ENCODE results near the gene TRMT6. TPM values are rescaled to one million over a fixed set of nuclear protein-coding genes. Genes with fewer than 3 reads are reported as not detected.
A peak's percentile ranks its signal among the peaks of the same experiment; 100 is the strongest.

Gene TRMT6
- polyA plus RNA-seq, 1 donor: 10.6 TPM

GRCh38 chr20:5967469-5967868 lies 17.1 kb upstream of the TRMT6 start:
- no peak overlapping the region for H3K4me3 ChIP-seq (ENCODE audit: low read length)
- 100% methylated on average over 1 of the region's 6 CpGs for WGBS (ENCODE audit: insufficient coverage, low lambda C conversion rate)
- H3K27me3 ChIP-seq (ENCODE audit: control insufficient read depth, insufficient read depth, low read length): no peaks in the 10 kb centered on the region
- H3K4me1 ChIP-seq (ENCODE audit: control insufficient read depth, insufficient read depth, low read length): peaks cover 4% of the 10 kb centered on the region
- no peaks in the 10 kb centered on the region for H3K9me3 ChIP-seq (ENCODE audit: control insufficient read depth, low read depth, low read length)
- DNase-seq: no peak
- H3K36me3 ChIP-seq (ENCODE audit: control insufficient read depth, insufficient read depth, low read length): peaks cover 23% of the 10 kb centered on the region
- H3K27ac ChIP-seq (ENCODE audit: low read length): no peak overlapping the region

GRCh38 chr20:5949943-5950270 lies 426 bp downstream of the TRMT6 start:
- Histone ChIP-seq H3K27me3 (ENCODE audit: control insufficient read depth, insufficient read depth, low read length) (no peaks in the 10 kb centered on the region), H3K4me3 (ENCODE audit: low read length) (peak overlapping the region; percentile 68), H3K36me3 (ENCODE audit: control insufficient read depth, insufficient read depth, low read length) (peaks cover 33% of the 10 kb centered on the region), H3K9me3 (ENCODE audit: control insufficient read depth, low read depth, low read length) (no peaks in the 10 kb centered on the region), H3K4me1 (ENCODE audit: control insufficient read depth, insufficient read depth, low read length) (peaks cover 9% of the 10 kb centered on the region), H3K27ac (ENCODE audit: low read length) (no peak overlapping the region)
- no CpG with 5 or more reads among the region's 11 CpGs for whole genome bisulfite sequencing (ENCODE audit: insufficient coverage, low lambda C conversion rate)
- DNase-seq: no peak

GRCh38 chr20:5947276-5947675 lies 3.1 kb downstream of the TRMT6 start:
- H3K4me1 ChIP-seq (ENCODE audit: control insufficient read depth, insufficient read depth, low read length): peaks cover 9% of the 10 kb centered on the region
- H3K36me3 ChIP-seq (ENCODE audit: control insufficient read depth, insufficient read depth, low read length): peaks cover 31% of the 10 kb centered on the region
- no peak overlapping the region for H3K27ac ChIP-seq (ENCODE audit: low read length)
- H3K27me3 ChIP-seq (ENCODE audit: control insufficient read depth, insufficient read depth, low read length): no peaks in the 10 kb centered on the region
- no peaks in the 10 kb centered on the region for H3K9me3 ChIP-seq (ENCODE audit: control insufficient read depth, low read depth, low read length)
- DNase-seq: no peak
- no peak overlapping the region for H3K4me3 ChIP-seq (ENCODE audit: low read length)
- no CpG with 5 or more reads among the region's 6 CpGs for WGBS (ENCODE audit: insufficient coverage, low lambda C conversion rate)

GRCh38 chr20:5945963-5946362 lies 4.4 kb downstream of the TRMT6 start:
- Histone ChIP-seq H3K27ac (ENCODE audit: low read length) (no peak overlapping the region), H3K4me3 (ENCODE audit: low read length) (no peak overlapping the region), H3K9me3 (ENCODE audit: control insufficient read depth, low read depth, low read length) (no peaks in the 10 kb centered on the region), H3K4me1 (ENCODE audit: control insufficient read depth, insufficient read depth, low read length) (peaks cover 5% of the 10 kb centered on the region), H3K36me3 (ENCODE audit: control insufficient read depth, insufficient read depth, low read length) (peaks cover 43% of the 10 kb centered on the region), H3K27me3 (ENCODE audit: control insufficient read depth, insufficient read depth, low read length) (no peaks in the 10 kb centered on the region)
- no peak for DNase-seq
- WGBS (ENCODE audit: insufficient coverage, low lambda C conversion rate): no CpG with 5 or more reads among the region's 3 CpGs

GRCh38 chr20:5938456-5939029 lies 11.8 kb downstream of the TRMT6 start:
- DNase-seq: no peak
- Histone ChIP-seq H3K4me1 (ENCODE audit: control insufficient read depth, insufficient read depth, low read length) (no peaks in the 10 kb centered on the region), H3K4me3 (ENCODE audit: low read length) (no peak overlapping the region), H3K27me3 (ENCODE audit: control insufficient read depth, insufficient read depth, low read length) (no peaks in the 10 kb centered on the region), H3K27ac (ENCODE audit: low read length) (no peak overlapping the region), H3K9me3 (ENCODE audit: control insufficient read depth, low read depth, low read length) (no peaks in the 10 kb centered on the region), H3K36me3 (ENCODE audit: control insufficient read depth, insufficient read depth, low read length) (peaks cover 45% of the 10 kb centered on the region)
- WGBS (ENCODE audit: insufficient coverage, low lambda C conversion rate): no CpG with 5 or more reads among the region's 6 CpGs

GRCh38 chr20:5936238-5936637 lies 14.1 kb downstream of the TRMT6 start:
- DNase-seq: no peak
- Histone ChIP-seq H3K27ac (ENCODE audit: low read length) (no peak overlapping the region), H3K4me1 (ENCODE audit: control insufficient read depth, insufficient read depth, low read length) (no peaks in the 10 kb centered on the region), H3K36me3 (ENCODE audit: control insufficient read depth, insufficient read depth, low read length) (peaks cover 23% of the 10 kb centered on the region), H3K27me3 (ENCODE audit: control insufficient read depth, insufficient read depth, low read length) (no peaks in the 10 kb centered on the region), H3K4me3 (ENCODE audit: low read length) (no peak overlapping the region), H3K9me3 (ENCODE audit: control insufficient read depth, low read depth, low read length) (no peaks in the 10 kb centered on the region)
- WGBS (ENCODE audit: insufficient coverage, low lambda C conversion rate): no CpG with 5 or more reads among the region's 3 CpGs

- WGBS (ENCODE audit: insufficient coverage, low lambda C conversion rate): no CpG with 5 or more reads among the region's 1 CpG
- peaks cover 15% of the 10 kb centered on the region for H3K36me3 ChIP-seq (ENCODE audit: control insufficient read depth, insufficient read depth, low read length)
Measured at GRCh38 chr20:5935384-5935783, 14.9 kb downstream of the TRMT6 start.

GRCh38 chr20:5933802-5934436 lies 16.4 kb downstream of the TRMT6 start:
- peak in 1 of 2 donors; percentile 4 for DNase-seq
- Histone ChIP-seq H3K27me3 (ENCODE audit: control insufficient read depth, insufficient read depth, low read length) (peaks cover 2% of the 10 kb centered on the region), H3K36me3 (ENCODE audit: control insufficient read depth, insufficient read depth, low read length) (peaks cover 5% of the 10 kb centered on the region), H3K9me3 (ENCODE audit: control insufficient read depth, low read depth, low read length) (no peaks in the 10 kb centered on the region), H3K4me3 (ENCODE audit: low read length) (no peak overlapping the region), H3K4me1 (ENCODE audit: control insufficient read depth, insufficient read depth, low read length) (no peaks in the 10 kb centered on the region), H3K27ac (ENCODE audit: low read length) (no peak overlapping the region)
- no CpG with 5 or more reads among the region's 7 CpGs for WGBS (ENCODE audit: insufficient coverage, low lambda C conversion rate)

More at GRCh38 chr20:5935384-5935783, 14.9 kb downstream of the TRMT6 start:
- Histone ChIP-seq H3K27ac (ENCODE audit: low read length) (no peak overlapping the region), H3K4me3 (ENCODE audit: low read length) (no peak overlapping the region), H3K27me3 (ENCODE audit: control insufficient read depth, insufficient read depth, low read length) (peaks cover 2% of the 10 kb centered on the region), H3K9me3 (ENCODE audit: control insufficient read depth, low read depth, low read length) (no peaks in the 10 kb centered on the region), H3K4me1 (ENCODE audit: control insufficient read depth, insufficient read depth, low read length) (no peaks in the 10 kb centered on the region)
- DNase-seq: no peak

GRCh38 chr20:5932796-5933195 lies 17.5 kb downstream of the TRMT6 start:
- no peaks in the 10 kb centered on the region for H3K36me3 ChIP-seq (ENCODE audit: control insufficient read depth, insufficient read depth, low read length)
- H3K27me3 ChIP-seq (ENCODE audit: control insufficient read depth, insufficient read depth, low read length): peaks cover 2% of the 10 kb centered on the region
- H3K4me1 ChIP-seq (ENCODE audit: control insufficient read depth, insufficient read depth, low read length): no peaks in the 10 kb centered on the region
- WGBS (ENCODE audit: insufficient coverage, low lambda C conversion rate): no CpG with 5 or more reads among the region's 3 CpGs
- no peak for DNase-seq
- H3K4me3 ChIP-seq (ENCODE audit: low read length): no peak overlapping the region
- no peak overlapping the region for H3K27ac ChIP-seq (ENCODE audit: low read length)
- no peaks in the 10 kb centered on the region for H3K9me3 ChIP-seq (ENCODE audit: control insufficient read depth, low read depth, low read length)

- Histone ChIP-seq H3K36me3 (ENCODE audit: control insufficient read depth, insufficient read depth, low read length) (no peaks in the 10 kb centered on the region), H3K4me1 (ENCODE audit: control insufficient read depth, insufficient read depth, low read length) (no peaks in the 10 kb centered on the region), H3K4me3 (ENCODE audit: low read length) (no peak overlapping the region), H3K27me3 (ENCODE audit: control insufficient read depth, insufficient read depth, low read length) (peaks cover 2% of the 10 kb centered on the region), H3K9me3 (ENCODE audit: control insufficient read depth, low read depth, low read length) (no peaks in the 10 kb centered on the region), H3K27ac (ENCODE audit: low read length) (no peak overlapping the region)
- DNase-seq: no peak
- no CpG with 5 or more reads among the region's 3 CpGs for WGBS (ENCODE audit: insufficient coverage, low lambda C conversion rate)
Measured at GRCh38 chr20:5931411-5931810, 18.9 kb downstream of the TRMT6 start.
